B cell (primary cell): ENCODE data around the gene NPHS1. TPM values are rescaled to one million over a fixed set of nuclear protein-coding genes. Genes with fewer than 3 reads are reported as not detected.

Source experiments
- ATAC-seq: fragments of 200-7000 bp; cut with Tn5 transposase; one replicate; pipeline ENCODE4 v1.10.0; 2021; ENCODE audit warnings: low read depth, mild to moderate bottlenecking, moderate number of reproducible peaks, moderate library complexity
- CTCF ChIA-PET: fragments of 350-600 bp; sonication (Branson Sonifier 250); formaldehyde crosslinking; loops from one replicate; lab custom pipeline; 2021; ENCODE audit warnings: antibody characterized with exemption, inconsistent platforms; lab: Charles Lee
- POLR2A ChIA-PET: fragments of 350-600 bp; sonication (Branson Sonifier 250); formaldehyde crosslinking; loops from one replicate; lab custom pipeline; 2021; ENCODE audit warnings: antibody characterized with exemption; lab: Charles Lee
- DNase-seq: peaks from one replicate; pipeline ENCODE4 v3.0.0; 2013
- H2AFZ ChIP-seq: 2 replicates; pipeline ENCODE4 v1.6.1; 2012; ENCODE audit warnings: mild to moderate bottlenecking, low read depth, low read length; ENCODE audit not compliant: insufficient read depth, poor library complexity, severe bottlenecking
- H3K27ac ChIP-seq, 2 donors: 1 replicate in 1 of 2; 2 replicates in 1 of 2; pipeline ENCODE4 v1.5.1; 2012 to 2013; ENCODE audit warnings: low read length in 2 of 2, mild to moderate bottlenecking in 2 of 2, moderate library complexity in 1 of 2
- H3K27me3 ChIP-seq, 4 experiments: fragments of 200-600 bp in 1 of 4; sonication (generic) in 1 of 4; replicated peaks in 1 of 4; 1 replicate in 2 of 4; 2 replicates in 2 of 4; pipeline versions ENCODE4 v1.6.1 to v1.7.0; 2013 to 2016; ENCODE audit warnings: low read length in 3 of 4, mild to moderate bottlenecking in 2 of 4, mixed read lengths in 1 of 4, moderate library complexity in 1 of 4; ENCODE audit not compliant: insufficient read depth in 4 of 4, control insufficient read depth in 3 of 4; ENCODE audit errors: control extremely low read depth in 1 of 4
- H3K36me3 ChIP-seq, 2 experiments: replicated peaks in 1 of 2; 1 replicate in 1 of 2; 2 replicates in 1 of 2; pipeline versions ENCODE4 v1.6.1 to v1.7.1; 2013; ENCODE audit warnings: low read length in 1 of 2; ENCODE audit not compliant: insufficient read depth in 2 of 2, control insufficient read depth in 1 of 2; ENCODE audit errors: control extremely low read depth in 1 of 2, extremely low read depth in 1 of 2
- H3K4me1 ChIP-seq, 2 donors: fragments of 200-600 bp in 1 of 2; sonication (generic) in 1 of 2; 1 replicate in 1 of 2; 2 replicates in 1 of 2; pipeline versions ENCODE4 v1.5.1 to v1.6.1; 2013 to 2017; ENCODE audit warnings: low read length in 2 of 2; ENCODE audit not compliant: control insufficient read depth in 2 of 2, insufficient read depth in 2 of 2
- H3K4me2 ChIP-seq: replicated peaks from 2 replicates; pipeline ENCODE3; 2012; ENCODE audit warnings: mild to moderate bottlenecking, low read depth, low read length; ENCODE audit not compliant: poor library complexity, severe bottlenecking
- H3K4me3 ChIP-seq, 5 experiments: fragments of 200-600 bp in 1 of 5; sonication (generic) in 1 of 5; 1 replicate in 3 of 5; 2 replicates in 2 of 5; pipeline versions ENCODE4 v1.5.1 to v1.7.0; 2011 to 2016; ENCODE audit warnings: low read length in 4 of 5, mild to moderate bottlenecking in 4 of 5, low read depth in 2 of 5, control low read depth in 1 of 5, moderate library complexity in 1 of 5; ENCODE audit not compliant: insufficient read depth in 1 of 5; ENCODE audit errors: control extremely low read depth in 1 of 5, extremely low read depth in 1 of 5
- H3K79me2 ChIP-seq: fragments of 200-600 bp; sonication (generic); one replicate; pipeline ENCODE4 v1.6.0; 2016; ENCODE audit warnings: low read length; ENCODE audit not compliant: control insufficient read depth, insufficient read depth
- H3K9ac ChIP-seq: fragments of 200-600 bp; sonication (generic); 2 replicates; pipeline ENCODE4 v1.6.1; 2017; ENCODE audit warnings: mild to moderate bottlenecking, low read length, moderate library complexity
- H3K9me3 ChIP-seq, 3 donors: one replicate each; pipeline versions ENCODE4 v1.6.1 to v1.7.1; 2013; ENCODE audit warnings: low read length in 2 of 3; ENCODE audit not compliant: control insufficient read depth in 2 of 3, insufficient read depth in 1 of 3; ENCODE audit errors: control extremely low read depth in 1 of 3
- H4K20me1 ChIP-seq: 2 replicates; pipeline ENCODE4 v1.6.0; 2012; ENCODE audit warnings: mild to moderate bottlenecking, low read length; ENCODE audit not compliant: insufficient read depth, control insufficient read depth, poor library complexity, severe bottlenecking
- H3K27ac Mint-ChIP-seq: one replicate; pipeline ENCODE4 v1.8.0; 2021; ENCODE audit warnings: mixed read lengths
- H3K27me3 Mint-ChIP-seq: one replicate; pipeline ENCODE4 v1.8.0; 2021; ENCODE audit warnings: mixed read lengths
- H3K4me1 Mint-ChIP-seq: one replicate; pipeline ENCODE4 v1.8.0; 2021; ENCODE audit warnings: mixed read lengths
- H3K4me3 Mint-ChIP-seq: one replicate; pipeline ENCODE4 v1.8.0; 2021; ENCODE audit warnings: mixed read lengths
- H3K9me3 Mint-ChIP-seq: one replicate; pipeline ENCODE4 v1.8.0; 2022; ENCODE audit warnings: mixed read lengths; ENCODE audit not compliant: insufficient read depth
- CTCF ChIP-seq: fragments of 200-600 bp; IDR thresholded peaks from one replicate; pipeline ENCODE4 v1.8.0; 2022; ENCODE audit warnings: antibody characterized with exemption, mild to moderate bottlenecking
- EZH2 ChIP-seq: IDR thresholded peaks from 2 replicates; pipeline ENCODE4 v1.6.1; 2012; ENCODE audit warnings: borderline replicate concordance, low read depth, mild to moderate bottlenecking, moderate library complexity, low read length; ENCODE audit not compliant: insufficient read depth, poor library complexity, severe bottlenecking
- WGBS: methylation state at CpG from one replicate; pipeline ENCODE4 v1.1.5; 2013; ENCODE audit warnings: missing lambda C conversion rate; ENCODE audit not compliant: insufficient coverage; 5-methylcytosine and 5-hydroxymethylcytosine counted together
- intact Hi-C: fragments of 100-400 bp; cut with micrococcal nuclease; formaldehyde crosslinking; loops from one replicate; pipeline ENCODE4 v1.10.0; 2022
- polyA minus RNA-seq: library from RNA; depleted of rRNA, polyadenylated mRNA; stranded (reverse); fragments of >200 nt; gene quantifications from 2 replicates; pipeline ENCODE4 v1.2.3, GENCODE V29; 2012
- polyA plus RNA-seq: library from polyadenylated mRNA; depleted of rRNA; stranded (reverse); fragments of >200 nt; gene quantifications from 2 replicates; pipeline ENCODE4 v1.2.3, GENCODE V29; 2012
- total RNA-seq, 2 donors: library from RNA; stranded (reverse); fragments of 120-200 nt in 1 of 2; gene quantifications; 1 replicate in 1 of 2; 2 replicates in 1 of 2; pipeline versions ENCODE4 v1.2.3 to v1.2.4, GENCODE V29; 2013 to 2022

NPHS1 gene
- total RNA-seq (not detected in 2 replicates), polyA plus RNA-seq (not detected in 2 replicates), polyA minus RNA-seq (not detected in 2 replicates)
- total RNA-seq (2013): not detected

- Histone ChIP-seq H3K9ac (no peak within 1 kb of the TSS), H4K20me1 (no peaks in the 10 kb centered on the region), H3K4me3 (no peak within 1 kb of the TSS), H3K4me2 (no peak within 1 kb of the TSS), H3K9me3 (peaks cover 0 to 12% (median 0%) of the 10 kb centered on the region in 3 donors), H3K79me2 (no peaks in the 10 kb centered on the region), H3K36me3 (no peaks in the 10 kb centered on the region), H3K4me1 (peaks cover 11 to 14% of the 10 kb centered on the region in 2 donors), H2AFZ (no peak within 1 kb of the TSS), H3K27ac (no peak within 1 kb of the TSS), H3K27me3 (peaks cover 0 to 61% (median 13%) of the 10 kb centered on the region in 4 experiments)
- Mint-ChIP-seq H3K4me1 (peaks cover 4% of the 10 kb centered on the region), H3K9me3 (no peaks in the 10 kb centered on the region), H3K27me3 (peaks cover 51% of the 10 kb centered on the region), H3K4me3 (no peak within 1 kb of the TSS), H3K27ac (no peak within 1 kb of the TSS)
- ChIA-PET CTCF (no interaction called here), POLR2A (no interaction called here)
- DNase-seq (no peak), ATAC-seq (no peak)
- 61% methylated on average over 8 of the region's 9 CpGs for WGBS
- intact Hi-C loops: no loop called here
- TF ChIP-seq EZH2: no peak
- TF ChIP-seq CTCF: no peak
Measured at GRCh38 chr19:35852029-35852780, at the start of gene NPHS1. Gene NPHS1 (minus strand): TSS chr19:35852504. CDS start chr19:35851837, 667 bp downstream.
